K562 (cell line): ENCODE measurements around the gene CDC27.

Experiments
- ARID1B ChIP-seq: fragments of 450-650 bp; IDR thresholded peaks from 2 replicates; pipeline ENCODE4 v1.6.1; 2016; ENCODE audit warnings: antibody characterized with exemption, mild to moderate bottlenecking, inconsistent platforms
- CEBPG ChIP-seq, 3 experiments: fragments of 200-800 bp in 1 of 3; sonication (Bioruptor generic) in 1 of 3; sonication (generic) in 1 of 3; formaldehyde crosslinking in 1 of 3; IDR thresholded peaks in 2 of 3; conservative IDR thresholded peaks in 1 of 3; 2 replicates each; pipeline versions ENCODE4 v1.6.1 to v1.8.0; 2016 to 2022; ENCODE audit warnings: missing compliant biosample characterization in 2 of 3, missing genetic modification characterization in 2 of 3, mild to moderate bottlenecking in 1 of 3, missing genetic modification reagents in 1 of 3
- HDGF ChIP-seq: fragments of 450-650 bp; IDR thresholded peaks from 2 replicates; pipeline ENCODE4 v1.6.1; 2016
- JUN ChIP-seq, 2 experiments: sonication (generic) in 1 of 2; formaldehyde crosslinking in 1 of 2; IDR thresholded peaks; 2 replicates each; pipeline versions ENCODE4 v1.6.1 to v1.8.0; 2012 to 2022; ENCODE audit warnings: borderline replicate concordance in 2 of 2, mild to moderate bottlenecking in 2 of 2, improper control_type of control experiment in 1 of 2, low read depth in 1 of 2, low read length in 1 of 2, missing genetic modification reagents in 1 of 2
- KAT7 ChIP-seq: sonication (generic); formaldehyde crosslinking; IDR thresholded peaks from 2 replicates; pipeline ENCODE4 v1.8.0; 2022; ENCODE audit warnings: missing genetic modification reagents, mild to moderate bottlenecking, borderline replicate concordance
- KLF10 ChIP-seq: fragments of 250-450 bp; sonication (Bioruptor Pico); IDR thresholded peaks from 2 replicates; pipeline ENCODE4 v1.6.1; 2021; ENCODE audit warnings: matching md5 sums
- MAX ChIP-seq: sonication (generic); formaldehyde crosslinking; IDR thresholded peaks from 2 replicates; pipeline ENCODE4 v1.9.0; 2022; ENCODE audit warnings: mild to moderate bottlenecking, missing genetic modification reagents
- MGA ChIP-seq: fragments of 450-650 bp; IDR thresholded peaks from 2 replicates; pipeline ENCODE4 v1.6.1; 2016; ENCODE audit warnings: mild to moderate bottlenecking, moderate library complexity
- TCF7L2 ChIP-seq: fragments of 150-350 bp; IDR thresholded peaks from 2 replicates; pipeline ENCODE4 v1.6.1; 2016; ENCODE audit warnings: low read depth, mild to moderate bottlenecking, low read length, moderate library complexity
- ZBTB49 ChIP-seq: sonication (generic); formaldehyde crosslinking; IDR thresholded peaks from 2 replicates; pipeline ENCODE4 v1.8.0; 2022; ENCODE audit warnings: missing genetic modification reagents, mild to moderate bottlenecking, borderline replicate concordance
- ZNF165 ChIP-seq: fragments of 250-450 bp; sonication (Bioruptor Pico); IDR thresholded peaks from 2 replicates; pipeline ENCODE4 v1.4.0; 2020; ENCODE audit warnings: borderline replicate concordance
- TF ChIP-seq, protein P1 (sequence below), 3 experiments: IDR thresholded peaks in 2 of 3; conservative IDR thresholded peaks in 1 of 3; 2 replicates each; pipeline ENCODE4 v1.5.1; 2011 to 2012; ENCODE audit warnings: low read length in 3 of 3, mild to moderate bottlenecking in 3 of 3, control low read depth in 2 of 3, improper control_type of control experiment in 1 of 3, inconsistent platforms in 1 of 3, low read depth in 1 of 3, mixed read lengths in 1 of 3, moderate library complexity in 1 of 3; ENCODE audit not compliant: insufficient read depth in 2 of 3
- TF ChIP-seq, protein P2 (sequence below): sonication (generic); formaldehyde crosslinking; IDR thresholded peaks from 2 replicates; pipeline ENCODE4 v1.8.0; 2022; ENCODE audit warnings: mild to moderate bottlenecking, missing genetic modification reagents

GRCh38 chr17:47210779-47211178 lies 21.7 kb upstream of the CDC27 start:
- no peak for TF ChIP-seq ZNF165 (CRISPR knock-in tag)
- TF ChIP-seq ARID1B = no peak
- no peak for TF ChIP-seq KLF10
- no peak for TF ChIP-seq CEBPG (CRISPR knock-in tag; IDR thresholded peaks at IDR 0.05)
- no peak for TF ChIP-seq CEBPG (tag; conservative IDR thresholded peaks at IDR 0.05 in 1 of 2, IDR thresholded peaks at IDR 0.05 in 1 of 2)
- no peak for TF ChIP-seq HDGF
- no peak for TF ChIP-seq TCF7L2
- TF ChIP-seq MGA = no peak
- TF ChIP-seq, protein P1, sequence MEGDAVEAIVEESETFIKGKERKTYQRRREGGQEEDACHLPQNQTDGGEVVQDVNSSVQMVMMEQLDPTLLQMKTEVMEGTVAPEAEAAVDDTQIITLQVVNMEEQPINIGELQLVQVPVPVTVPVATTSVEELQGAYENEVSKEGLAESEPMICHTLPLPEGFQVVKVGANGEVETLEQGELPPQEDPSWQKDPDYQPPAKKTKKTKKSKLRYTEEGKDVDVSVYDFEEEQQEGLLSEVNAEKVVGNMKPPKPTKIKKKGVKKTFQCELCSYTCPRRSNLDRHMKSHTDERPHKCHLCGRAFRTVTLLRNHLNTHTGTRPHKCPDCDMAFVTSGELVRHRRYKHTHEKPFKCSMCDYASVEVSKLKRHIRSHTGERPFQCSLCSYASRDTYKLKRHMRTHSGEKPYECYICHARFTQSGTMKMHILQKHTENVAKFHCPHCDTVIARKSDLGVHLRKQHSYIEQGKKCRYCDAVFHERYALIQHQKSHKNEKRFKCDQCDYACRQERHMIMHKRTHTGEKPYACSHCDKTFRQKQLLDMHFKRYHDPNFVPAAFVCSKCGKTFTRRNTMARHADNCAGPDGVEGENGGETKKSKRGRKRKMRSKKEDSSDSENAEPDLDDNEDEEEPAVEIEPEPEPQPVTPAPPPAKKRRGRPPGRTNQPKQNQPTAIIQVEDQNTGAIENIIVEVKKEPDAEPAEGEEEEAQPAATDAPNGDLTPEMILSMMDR (IDR thresholded peaks at IDR 0.05 in 2 of 3, conservative IDR thresholded peaks at IDR 0.05 in 1 of 3; ENCODE audit: insufficient read depth in 2 of 3, low read depth in 1 of 3, low read length in 3 of 3) = no peak
- TF ChIP-seq ZBTB49 (CRISPR knock-in tag) = no peak
- no peak for TF ChIP-seq KAT7 (CRISPR knock-in tag)
- TF ChIP-seq JUN (IDR thresholded peaks at IDR 0.05; ENCODE audit: borderline replicate concordance, low read depth, low read length) = no peak
- TF ChIP-seq JUN (CRISPR knock-in tag; IDR thresholded peaks at IDR 0.05; ENCODE audit: borderline replicate concordance) = no peak
- TF ChIP-seq MAX (CRISPR knock-in tag) = no peak
- TF ChIP-seq, protein P2, sequence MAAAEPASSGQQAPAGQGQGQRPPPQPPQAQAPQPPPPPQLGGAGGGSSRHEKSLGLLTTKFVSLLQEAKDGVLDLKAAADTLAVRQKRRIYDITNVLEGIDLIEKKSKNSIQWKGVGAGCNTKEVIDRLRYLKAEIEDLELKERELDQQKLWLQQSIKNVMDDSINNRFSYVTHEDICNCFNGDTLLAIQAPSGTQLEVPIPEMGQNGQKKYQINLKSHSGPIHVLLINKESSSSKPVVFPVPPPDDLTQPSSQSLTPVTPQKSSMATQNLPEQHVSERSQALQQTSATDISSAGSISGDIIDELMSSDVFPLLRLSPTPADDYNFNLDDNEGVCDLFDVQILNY (CRISPR knock-in tag) = no peak
